Peyer's patch (tissue), 4 donors: ENCODE data around the gene TCF3. TPM values are rescaled to one million over a fixed set of nuclear protein-coding genes. Genes with fewer than 3 reads are reported as not detected.

Experiments used
- DNase-seq, 3 donors: peaks; one replicate each; pipeline ENCODE4 v3.0.0-alpha.2; 2017 to 2019
- H3K27ac ChIP-seq, 4 donors: fragments of 200-600 bp; sonication (generic); one replicate each; pipeline ENCODE4 v1.5.1; 2016 to 2019
- H3K27me3 ChIP-seq, 2 donors: fragments of 200-600 bp; sonication (generic); one replicate each; pipeline ENCODE4 v1.5.1; 2019
- H3K36me3 ChIP-seq, 3 donors: fragments of 200-600 bp; sonication (generic); one replicate each; pipeline ENCODE4 v1.5.1; 2016 to 2019
- H3K4me1 ChIP-seq, 4 donors: fragments of 200-600 bp; sonication (generic); one replicate each; pipeline ENCODE4 v1.5.1; 2016 to 2019
- H3K4me3 ChIP-seq, 4 donors: fragments of 200-600 bp; sonication (generic); 1 replicate in 3 of 4; 2 replicates in 1 of 4; pipeline ENCODE4 v1.5.1; 2016 to 2019; ENCODE audit warnings: mild to moderate bottlenecking in 1 of 4
- H3K9me3 ChIP-seq, 4 donors: fragments of 200-600 bp; sonication (generic); one replicate each; pipeline ENCODE4 v1.5.1; 2016 to 2019; ENCODE audit warnings: mild to moderate bottlenecking in 1 of 4
- POLR2A ChIP-seq, 2 donors: fragments of 450-650 bp; IDR thresholded peaks; one replicate each; pipeline ENCODE4 v1.5.1; 2017; ENCODE audit warnings: antibody characterized with exemption in 2 of 2, mild to moderate bottlenecking in 2 of 2, moderate library complexity in 2 of 2
- total RNA-seq, 4 donors: library from RNA; depleted of rRNA; stranded (reverse); fragments of >200 nt; gene quantifications; one replicate each; pipeline ENCODE4 v1.1.0, GENCODE V29; 2016
- TF ChIP-seq, protein P1 (sequence below), 6 experiments: fragments of 450-650 bp in 4 of 6; fragments of 200-600 bp in 2 of 6; sonication (generic) in 1 of 6; IDR thresholded peaks; one replicate each; pipeline ENCODE4 v1.5.1; 2017 to 2019; ENCODE audit warnings: antibody characterized with exemption in 6 of 6, mild to moderate bottlenecking in 3 of 6, moderate library complexity in 1 of 6

Gene TCF3
- total RNA-seq, 4 donors from 2014 or later = 49.2 to 112 (median 80.3) TPM

DNA sequence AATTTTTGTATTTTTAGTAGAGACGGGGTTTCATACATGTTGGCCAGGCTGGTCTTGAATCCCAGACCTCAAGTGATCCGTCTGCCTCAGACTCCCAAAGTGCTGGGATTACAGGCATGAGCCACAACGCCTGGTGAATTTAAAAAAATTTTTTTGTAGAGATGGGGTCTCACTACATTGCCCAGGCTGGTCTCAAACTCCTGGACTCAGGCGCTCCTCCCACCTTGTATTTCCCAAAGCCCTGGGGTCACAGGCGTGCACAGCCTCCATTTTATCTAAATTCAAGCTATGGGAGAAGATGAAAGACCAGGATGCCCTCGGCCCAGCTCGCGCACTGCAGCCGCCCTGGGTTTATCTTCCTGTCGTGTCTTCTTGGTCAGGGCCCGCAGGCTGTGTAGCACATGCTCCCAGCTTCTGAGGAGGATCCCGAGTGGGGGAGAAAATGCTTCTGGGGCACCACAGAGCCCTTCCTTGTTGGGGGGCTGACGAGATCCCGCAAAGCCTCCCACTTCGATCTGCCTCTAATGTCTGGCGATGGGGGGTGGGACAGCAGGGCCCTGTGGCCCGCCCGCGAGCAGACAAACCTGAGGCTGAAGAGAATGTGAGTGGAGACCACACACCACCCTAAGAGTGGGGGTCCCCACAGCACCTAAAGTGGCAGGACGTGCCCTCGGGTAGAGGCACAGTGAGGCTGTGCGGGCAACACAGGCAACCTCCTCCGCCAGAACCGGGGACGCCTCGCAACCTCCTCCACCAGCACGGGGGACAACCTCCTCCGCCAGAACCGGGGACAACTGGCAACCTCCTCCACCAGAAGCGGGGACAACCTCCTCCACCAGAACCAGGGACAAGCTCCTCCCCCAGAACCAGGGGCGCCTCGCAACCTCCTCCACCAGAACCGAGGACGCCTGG lies 15.8 kb downstream of the TCF3 start:
- no peaks in the 10 kb centered on the region for H3K27me3 ChIP-seq
- no peak overlapping the region for H3K27ac ChIP-seq
- H3K4me3 ChIP-seq = no peak overlapping the region
- DNase-seq = no peak
- TF ChIP-seq POLR2A (IDR thresholded peaks at IDR 0.05) = no peak
- TF ChIP-seq, protein P1, sequence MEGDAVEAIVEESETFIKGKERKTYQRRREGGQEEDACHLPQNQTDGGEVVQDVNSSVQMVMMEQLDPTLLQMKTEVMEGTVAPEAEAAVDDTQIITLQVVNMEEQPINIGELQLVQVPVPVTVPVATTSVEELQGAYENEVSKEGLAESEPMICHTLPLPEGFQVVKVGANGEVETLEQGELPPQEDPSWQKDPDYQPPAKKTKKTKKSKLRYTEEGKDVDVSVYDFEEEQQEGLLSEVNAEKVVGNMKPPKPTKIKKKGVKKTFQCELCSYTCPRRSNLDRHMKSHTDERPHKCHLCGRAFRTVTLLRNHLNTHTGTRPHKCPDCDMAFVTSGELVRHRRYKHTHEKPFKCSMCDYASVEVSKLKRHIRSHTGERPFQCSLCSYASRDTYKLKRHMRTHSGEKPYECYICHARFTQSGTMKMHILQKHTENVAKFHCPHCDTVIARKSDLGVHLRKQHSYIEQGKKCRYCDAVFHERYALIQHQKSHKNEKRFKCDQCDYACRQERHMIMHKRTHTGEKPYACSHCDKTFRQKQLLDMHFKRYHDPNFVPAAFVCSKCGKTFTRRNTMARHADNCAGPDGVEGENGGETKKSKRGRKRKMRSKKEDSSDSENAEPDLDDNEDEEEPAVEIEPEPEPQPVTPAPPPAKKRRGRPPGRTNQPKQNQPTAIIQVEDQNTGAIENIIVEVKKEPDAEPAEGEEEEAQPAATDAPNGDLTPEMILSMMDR (IDR thresholded peaks at IDR 0.05) = no peak
- no peaks in the 10 kb centered on the region for H3K9me3 ChIP-seq
- H3K36me3 ChIP-seq = peaks cover 0 to 41% (median 0%) of the 10 kb centered on the region in 3 donors
- H3K4me1 ChIP-seq = peaks cover 0 to 17% (median 3%) of the 10 kb centered on the region in 4 donors

- H3K4me1 ChIP-seq = peaks cover 0 to 17% (median 3%) of the 10 kb centered on the region in 4 donors
- no peaks in the 10 kb centered on the region for H3K9me3 ChIP-seq
- H3K27me3 ChIP-seq = no peaks in the 10 kb centered on the region
- H3K27ac ChIP-seq = no peak overlapping the region
- H3K36me3 ChIP-seq = peaks cover 0 to 52% (median 0%) of the 10 kb centered on the region in 3 donors
- H3K4me3 ChIP-seq = no peak overlapping the region
- no peak for DNase-seq
- TF ChIP-seq, protein P1 (IDR thresholded peaks at IDR 0.05) = no peak
- TF ChIP-seq POLR2A (IDR thresholded peaks at IDR 0.05) = no peak
Measured at GRCh38 chr19:1634938-1635243, 17.5 kb downstream of the TCF3 start.

GRCh38 chr19:1634242-1634937 lies 18.0 kb downstream of the TCF3 start:
- Histone ChIP-seq H3K27ac (peak overlapping the region in 1 of 4 donors; percentile 95), H3K4me3 (no peak overlapping the region), H3K4me1 (peaks cover 0 to 17% (median 3%) of the 10 kb centered on the region in 4 donors), H3K27me3 (no peaks in the 10 kb centered on the region), H3K9me3 (no peaks in the 10 kb centered on the region), H3K36me3 (peaks cover 0 to 56% (median 0%) of the 10 kb centered on the region in 3 donors)
- no peak for TF ChIP-seq POLR2A (IDR thresholded peaks at IDR 0.05)
- TF ChIP-seq, protein P1 (IDR thresholded peaks at IDR 0.05) = no peak
- DNase-seq = no peak

GRCh38 chr19:1633269-1633826 lies 19.1 kb downstream of the TCF3 start:
- peak in 1 of 3 donors; percentile 63 for DNase-seq
- Histone ChIP-seq H3K4me1 (peaks cover 0 to 17% (median 3%) of the 10 kb centered on the region in 4 donors), H3K36me3 (peaks cover 0 to 47% (median 0%) of the 10 kb centered on the region in 3 donors), H3K9me3 (no peaks in the 10 kb centered on the region), H3K27ac (peak overlapping the region in 3 of 4 donors; percentile 72 to 95 (median 87)), H3K27me3 (no peaks in the 10 kb centered on the region), H3K4me3 (peak overlapping the region in 1 of 4 donors; percentile 4)
- TF ChIP-seq, protein P1 (IDR thresholded peaks at IDR 0.05) = no peak
- TF ChIP-seq POLR2A (IDR thresholded peaks at IDR 0.05) = no peak

DNA sequence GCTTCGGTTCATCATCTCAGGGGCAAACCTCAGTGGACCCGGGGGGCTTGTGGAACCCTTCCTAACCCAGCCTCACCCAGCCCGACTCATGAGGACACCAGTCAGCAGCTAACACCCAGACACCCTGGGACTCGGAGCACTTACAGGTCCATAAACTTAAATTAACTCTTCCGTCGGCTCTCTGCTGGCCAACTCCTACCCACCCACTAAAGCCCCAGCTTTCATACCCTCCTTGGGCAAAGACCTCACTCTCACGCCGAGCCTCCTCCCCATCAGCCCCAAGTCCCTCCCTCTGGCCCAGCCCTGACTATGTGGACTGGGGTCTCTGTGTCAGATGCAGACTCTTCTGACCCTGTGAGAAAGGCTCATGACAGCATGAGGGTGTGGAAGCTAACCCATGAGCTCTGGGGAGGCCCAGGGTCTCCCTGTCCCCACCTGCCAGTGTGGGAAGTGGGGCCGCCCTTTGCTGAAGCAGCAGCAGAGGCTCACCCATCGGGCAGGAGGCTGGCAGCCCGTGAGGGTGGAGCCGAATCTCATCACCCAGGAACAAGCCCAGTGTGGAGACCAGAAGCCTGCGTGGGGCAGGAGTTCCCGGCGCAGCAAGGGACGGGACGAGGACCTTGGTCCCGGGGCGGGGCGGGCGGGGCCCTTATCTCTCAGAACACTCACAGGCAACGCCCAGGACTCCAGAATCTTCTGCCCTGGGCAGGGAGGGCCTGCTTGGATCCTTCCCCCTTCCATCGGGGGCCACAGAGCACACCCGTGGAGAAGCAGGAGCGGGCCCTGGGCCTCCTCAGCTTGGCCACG lies 19.8 kb downstream of the TCF3 start:
- peaks cover 0 to 42% (median 0%) of the 10 kb centered on the region in 3 donors for H3K36me3 ChIP-seq
- peak in 2 of 3 donors; percentile 88 to 90 for DNase-seq
- H3K4me1 ChIP-seq = peaks cover 0 to 17% (median 3%) of the 10 kb centered on the region in 4 donors
- H3K9me3 ChIP-seq = no peaks in the 10 kb centered on the region
- peak overlapping the region in 1 of 4 donors; percentile 4 for H3K4me3 ChIP-seq
- H3K27ac ChIP-seq = peak overlapping the region in 3 of 4 donors; percentile 72 to 95 (median 87)
- peak in 1 of 2 donors; percentile 57 for TF ChIP-seq POLR2A (IDR thresholded peaks at IDR 0.05)
- TF ChIP-seq, protein P1 (IDR thresholded peaks at IDR 0.05) = no peak
- no peaks in the 10 kb centered on the region for H3K27me3 ChIP-seq
